RKO (cell line): ENCODE measurements around the gene FZD2.
"Not testable (repeated sequence)": the region's sequence is repeated elsewhere in the genome, so short reads cannot be mapped to it uniquely, and the experiment has no call there.

Experiments
- DNase-seq: peaks from one replicate; pipeline ENCODE4 v3.0.0-alpha.2; 2016; ENCODE audit warnings: low spot score

FZD2 gene

DNA sequence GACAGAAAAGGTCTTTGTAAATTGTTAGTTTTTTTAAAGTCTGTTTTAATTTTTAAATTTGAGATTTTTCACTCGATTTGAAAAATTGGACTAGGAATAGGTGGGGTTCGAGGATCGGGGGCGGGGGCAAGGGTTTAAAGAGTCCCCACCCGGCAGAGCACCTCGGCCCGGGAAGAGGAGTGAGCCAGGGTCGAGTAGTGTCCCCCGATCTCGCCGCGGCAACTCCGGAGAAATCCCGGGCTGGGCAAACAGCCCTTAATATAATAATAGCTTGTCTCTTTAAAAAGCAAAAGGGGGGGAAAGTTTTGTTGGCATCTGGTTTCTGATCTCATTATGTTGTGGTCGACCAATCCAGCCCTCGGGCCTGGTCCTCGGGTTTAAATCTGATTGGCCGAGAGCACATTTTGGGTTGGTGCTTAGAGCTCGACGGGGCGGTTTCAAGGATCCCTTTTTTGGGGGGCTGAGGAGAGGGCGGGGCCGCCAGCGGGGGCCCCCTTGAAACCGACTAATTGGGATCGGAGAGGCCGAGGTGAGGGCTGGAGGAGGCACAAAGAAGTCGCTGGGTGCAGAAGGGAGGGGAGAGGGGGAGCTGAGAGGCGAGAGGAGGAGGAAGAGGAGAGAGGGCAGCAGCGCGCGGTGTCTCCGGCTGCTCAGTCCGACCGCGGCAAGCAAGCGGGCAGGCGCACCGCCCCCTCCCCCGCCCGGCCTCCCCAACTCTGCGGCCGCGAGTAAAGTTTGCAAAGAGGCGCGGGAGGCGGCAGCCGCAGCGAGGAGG lies at the start of gene FZD2:
Gene FZD2, plus strand, starts transcription at position 653 of the 775 bp plus-strand sequence. CDS start 205 bp downstream, outside the sequence.
- DNase-seq: peak; percentile 98

GRCh38 chr17:44511241-44512134 lies 45.8 kb upstream of the FZD2 start:
- peak; percentile 29 for DNase-seq

- DNase-seq: no peak
Measured at GRCh38 chr17:44518032-44518431, 39.3 kb upstream of the FZD2 start.

DNA sequence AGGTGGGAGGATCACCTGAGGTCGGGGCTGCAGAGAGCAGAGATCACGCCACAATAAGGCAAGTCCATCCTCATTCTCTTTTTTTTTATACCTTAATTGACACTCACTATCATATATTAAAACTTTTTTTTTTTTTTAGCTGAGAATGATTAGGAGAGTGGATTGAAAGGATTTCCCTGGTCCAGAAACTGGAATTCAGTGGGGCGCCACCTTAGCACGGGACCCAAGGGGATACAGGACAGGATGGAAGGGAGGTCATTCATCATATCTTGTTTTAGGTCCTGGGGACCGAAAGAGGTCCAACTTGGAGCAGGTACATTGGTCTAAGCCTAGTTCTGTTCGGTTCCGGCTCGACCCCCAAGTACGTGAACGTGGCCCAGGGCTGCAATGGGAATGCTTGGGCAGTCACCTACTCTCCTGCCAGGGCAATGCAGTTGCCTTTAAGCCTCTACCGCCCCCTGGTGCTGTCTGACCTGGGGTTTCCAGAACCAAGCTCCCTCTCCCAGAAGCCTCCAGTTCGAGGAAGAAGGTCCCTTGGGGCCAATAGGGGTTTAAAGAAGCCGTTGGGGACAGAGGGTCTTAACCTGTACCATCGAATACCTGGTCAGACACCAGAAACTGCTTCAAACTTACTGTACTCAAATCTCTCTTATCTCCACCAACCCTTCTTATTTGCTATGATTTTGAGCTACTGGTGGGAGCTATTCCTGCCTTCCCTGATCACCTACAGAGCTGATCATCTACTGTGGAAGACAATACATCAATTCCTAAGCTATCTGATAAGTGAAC lies 34.2 kb upstream of the FZD2 start:
- peak; percentile 38 for DNase-seq

- DNase-seq: no peak
Measured at GRCh38 chr17:44523672-44523972, 33.7 kb upstream of the FZD2 start.

DNA sequence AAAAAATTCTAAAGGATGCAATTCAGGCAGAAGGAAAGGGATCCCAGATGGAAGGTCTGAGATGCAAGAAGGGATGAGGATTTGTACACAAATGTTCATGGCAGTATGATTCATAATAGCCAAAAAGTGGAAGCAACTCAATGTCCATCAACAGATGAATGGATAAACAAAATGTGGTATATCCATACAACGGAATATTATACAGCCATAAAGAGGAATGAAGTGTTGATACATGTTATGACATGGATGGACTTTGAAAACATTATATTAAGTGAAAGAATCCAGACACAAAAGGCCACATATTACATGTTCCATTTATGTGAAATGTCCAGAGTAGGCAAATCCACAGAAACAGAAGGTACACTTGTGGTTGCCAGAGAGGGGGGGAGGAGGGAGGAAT lies 30.2 kb upstream of the FZD2 start:
- DNase-seq: no peak

- DNase-seq: no peak
Measured at GRCh38 chr17:44527954-44528353, 29.3 kb upstream of the FZD2 start.

DNA sequence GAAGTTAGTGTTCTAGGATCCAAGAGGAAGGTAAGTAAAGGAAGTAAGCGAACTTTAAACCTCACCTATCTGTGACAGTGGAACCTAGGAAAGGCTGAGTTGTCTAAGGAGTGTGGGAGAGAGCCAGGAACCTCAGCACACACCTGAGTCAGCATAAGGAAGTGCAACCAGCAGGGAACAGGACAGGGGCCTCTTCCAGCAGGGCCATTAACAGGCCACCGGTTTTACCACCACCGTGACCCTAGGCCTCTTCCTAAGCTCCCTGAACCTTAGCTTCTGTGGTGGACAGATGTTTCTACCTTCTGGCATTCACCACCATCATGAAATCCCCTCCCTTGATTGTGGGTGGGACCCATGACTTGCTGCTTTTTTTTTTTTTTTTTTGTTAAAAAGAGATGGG lies 27.4 kb upstream of the FZD2 start:
- DNase-seq: no peak

GRCh38 chr17:44530896-44531418 lies 26.3 kb upstream of the FZD2 start:
- no peak for DNase-seq

DNA sequence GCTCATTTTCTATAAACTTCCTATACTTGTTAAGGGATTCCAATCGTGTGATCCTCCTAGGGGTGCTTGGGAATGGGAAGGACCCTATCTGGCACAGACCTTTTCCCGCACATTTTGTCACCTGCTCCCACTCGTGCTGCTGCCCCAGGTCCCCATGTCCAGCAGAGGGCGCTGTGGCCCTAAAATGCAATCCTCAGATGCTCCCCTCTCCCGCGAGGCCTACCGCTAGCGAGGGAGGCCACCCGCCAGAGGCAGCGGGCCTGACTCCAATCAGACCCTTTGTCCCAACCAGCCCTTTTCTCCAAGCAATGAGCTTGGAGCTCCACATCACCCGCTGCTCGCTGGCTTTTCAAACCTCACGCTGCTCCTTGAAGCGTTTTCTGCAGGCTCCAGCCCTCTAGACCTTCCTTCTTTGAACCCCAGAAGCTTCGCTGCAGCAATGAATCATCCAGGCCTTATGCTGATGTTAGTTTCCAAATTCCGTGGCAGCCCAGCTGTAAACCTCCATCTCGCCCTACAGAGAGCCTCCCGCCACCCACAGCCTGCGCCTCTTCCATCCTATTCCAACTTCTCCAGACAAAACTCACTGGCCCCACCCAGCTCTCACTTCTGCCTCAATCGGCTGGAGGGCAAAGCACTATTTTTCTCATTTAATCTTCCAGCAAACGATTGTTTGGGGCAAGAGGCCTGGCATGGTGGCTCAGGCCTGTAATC lies 23.6 kb upstream of the FZD2 start:
- DNase-seq: peak; percentile 83

DNA sequence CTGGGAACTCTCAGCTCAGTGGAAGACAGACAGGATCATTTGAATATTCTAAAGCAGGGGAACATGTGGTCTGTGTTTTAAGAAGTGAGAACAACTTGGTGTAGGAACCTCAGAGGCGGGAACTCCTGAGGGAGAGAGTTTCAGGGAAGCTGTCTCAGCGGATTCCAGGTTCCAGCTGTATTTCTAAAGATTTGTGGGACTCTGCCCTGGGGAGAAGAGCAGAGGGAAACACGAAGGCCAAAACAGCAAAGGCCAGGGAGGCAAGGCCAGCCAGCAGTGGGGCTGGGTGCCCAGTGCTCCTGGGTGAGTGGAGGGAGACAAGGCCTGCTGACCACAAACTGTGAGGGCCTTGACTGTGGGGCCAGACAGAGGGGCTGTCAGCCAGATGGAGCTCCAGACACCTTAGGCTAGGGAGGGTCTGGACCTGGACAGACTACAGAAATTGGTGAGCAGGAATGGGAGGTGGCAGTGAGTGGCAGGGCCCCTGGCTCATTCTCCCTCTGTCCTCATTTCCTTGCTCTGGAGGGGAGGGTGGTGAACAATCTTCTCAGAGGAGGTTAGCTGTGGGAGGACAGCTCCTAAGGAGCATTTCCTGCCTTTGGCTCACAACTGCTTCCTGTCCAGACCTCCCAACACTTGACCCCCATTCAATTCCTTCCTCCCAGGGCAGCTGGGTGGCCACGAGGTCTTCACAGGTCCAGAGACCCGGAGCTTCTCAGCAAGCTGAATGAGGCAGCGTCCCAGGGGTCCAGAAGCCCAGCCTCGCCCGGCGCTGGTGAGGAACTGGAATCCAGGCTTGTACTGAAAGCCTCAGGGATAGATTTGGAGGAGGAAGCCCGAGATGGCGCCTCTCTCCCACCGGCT lies 21.0 kb upstream of the FZD2 start:
- no peak for DNase-seq

DNA sequence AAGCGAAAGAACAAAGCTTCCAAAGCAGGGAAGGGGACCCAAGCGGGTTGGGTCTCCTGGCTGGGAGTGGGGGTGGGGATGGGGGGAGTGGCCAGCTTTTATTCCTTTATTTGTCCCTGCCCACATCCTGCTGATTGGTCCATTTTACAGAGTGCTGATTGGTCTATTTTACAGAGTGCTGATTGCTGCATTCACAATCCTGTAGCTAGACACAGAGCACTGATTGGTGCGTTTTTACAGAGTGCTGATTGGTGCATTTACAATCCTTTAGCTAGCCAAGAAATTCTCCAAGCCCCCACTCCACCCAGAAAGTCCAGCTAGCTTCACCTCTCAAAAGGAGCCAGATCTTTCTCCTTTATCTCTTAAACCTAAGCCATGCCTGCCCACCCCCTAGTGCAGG lies 19.4 kb upstream of the FZD2 start:
- not testable (repeated sequence) for DNase-seq

- no peak for DNase-seq
Measured at GRCh38 chr17:44539673-44540072, 17.6 kb upstream of the FZD2 start.

DNA sequence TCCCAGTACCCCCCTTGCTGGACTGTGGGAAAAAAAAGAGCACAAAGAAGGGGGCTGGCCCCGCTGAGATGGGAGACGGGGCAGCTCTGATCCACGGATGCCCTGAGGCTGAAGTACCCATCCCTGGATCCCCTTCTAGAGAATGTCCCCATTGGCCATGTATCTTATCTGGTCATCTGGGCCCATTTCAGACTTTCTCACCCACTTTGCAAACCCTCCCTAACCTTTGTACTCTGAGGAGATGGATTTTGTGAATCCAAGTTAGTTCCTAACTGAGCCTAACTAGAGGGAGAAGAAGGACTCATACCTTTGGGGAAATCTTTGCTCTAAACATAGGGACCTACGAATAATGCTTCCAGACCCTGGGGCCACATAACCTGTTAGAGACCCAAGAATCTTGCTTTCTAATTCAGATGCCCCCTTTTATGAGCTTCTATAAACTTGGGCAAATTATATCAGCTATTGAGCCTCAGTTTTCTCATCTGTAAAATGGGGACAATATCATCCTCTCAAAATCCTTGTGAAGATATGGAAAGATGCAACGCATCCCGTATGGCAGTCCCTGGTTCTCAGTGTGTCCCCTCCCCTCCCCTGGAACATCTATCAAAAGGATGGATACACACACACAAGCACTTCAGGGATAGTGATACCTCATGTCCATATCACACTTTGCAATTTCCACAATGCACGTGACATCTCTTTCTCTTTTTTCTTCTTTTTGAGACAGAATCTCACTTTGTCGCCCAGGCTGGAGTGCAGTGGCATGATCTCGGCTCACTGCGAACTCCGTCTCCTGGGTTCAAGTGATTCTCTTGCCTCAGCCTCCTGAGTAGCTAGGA lies 16.8 kb upstream of the FZD2 start:
- DNase-seq: no peak

- no peak for DNase-seq
Measured at GRCh38 chr17:44541884-44542581, 15.3 kb upstream of the FZD2 start.

DNA sequence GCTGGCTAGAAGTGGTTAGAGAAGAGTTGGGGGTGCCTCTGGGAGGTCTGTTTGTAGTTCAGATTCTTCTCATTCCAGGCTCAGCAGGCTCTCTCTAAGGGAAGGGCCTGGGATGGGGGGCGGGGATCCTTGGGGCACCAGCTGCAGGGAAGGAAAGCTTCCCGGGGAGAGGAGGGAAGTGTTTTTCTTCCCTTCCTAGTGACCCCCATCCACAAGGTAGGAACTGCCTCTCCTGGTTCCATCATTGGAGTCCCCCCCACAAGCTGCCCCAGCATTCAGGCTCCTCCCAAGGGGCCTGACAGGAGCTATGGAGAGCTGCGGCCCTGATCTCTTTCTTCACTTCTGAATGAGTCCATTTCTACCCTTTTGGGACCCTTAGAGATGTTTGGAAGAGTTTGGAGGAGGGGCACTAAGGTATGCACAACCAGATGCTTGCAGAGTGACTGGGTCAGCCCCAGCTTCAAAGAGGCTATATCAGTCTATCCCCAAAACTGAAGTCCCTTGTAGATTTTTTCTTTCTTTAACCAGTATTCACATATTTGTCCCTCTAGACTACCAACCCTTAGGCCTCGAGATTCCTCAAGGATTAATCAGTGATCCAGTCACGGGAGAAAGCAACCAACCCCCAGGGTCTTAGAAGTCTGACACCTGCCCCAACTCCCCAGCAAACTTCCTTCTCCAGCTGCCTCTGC lies 13.9 kb upstream of the FZD2 start:
- DNase-seq: no peak

- no peak for DNase-seq
Measured at GRCh38 chr17:44543905-44544523, 13.3 kb upstream of the FZD2 start.
